GM12878 (cell line): ENCODE measurements around the gene KLHL22. TPM values are rescaled to one million over a fixed set of nuclear protein-coding genes. Genes with fewer than 3 reads are reported as not detected.

ENCODE experiments used
- ATAC-seq: fragments of 200-7000 bp; cut with Tn5 transposase; 3 replicates; pipeline ENCODE4 v1.9.1; 2020; ENCODE audit warnings: mild to moderate bottlenecking, moderate library complexity
- BruUV-seq: library from RNA; stranded (reverse); fragments of 400-500 nt; replicated peaks from 2 replicates; lab custom pipeline; 2021; lab: Mats Ljungman, UMichigan
- CTCF ChIA-PET: fragments of 300-600 bp; sonication (Branson Sonifier 250); formaldehyde crosslinking; extraction: SDS; loops from one replicate; lab custom pipeline; 2021; ENCODE audit warnings: inconsistent platforms; lab: Yijun Ruan, JAX
- POLR2A ChIA-PET: fragments of 350-600 bp; formaldehyde crosslinking; extraction: SDS; loops from one replicate; lab custom pipeline; 2021; ENCODE audit warnings: inconsistent platforms; lab: Charles Lee
- RAD21 ChIA-PET: fragments of 300-600 bp; sonication (Branson Sonifier 250); formaldehyde crosslinking; loops from one replicate; lab custom pipeline; 2023; ENCODE audit warnings: antibody characterized with exemption; ENCODE audit not compliant: unreplicated experiment; lab: Charles Lee
- SMC1A ChIA-PET: fragments of 300-600 bp; sonication (Branson Sonifier 250); formaldehyde crosslinking; loops from one replicate; lab custom pipeline; 2023; ENCODE audit not compliant: unreplicated experiment, uncharacterized antibody; lab: Charles Lee
- DNase-seq: peaks from one replicate; pipeline ENCODE4 v3.0.0-alpha.2; 2011; ENCODE audit warnings: low read depth, low spot score
- FAIRE-seq: peaks from 3 replicates; lab custom pipeline; 2011; peaks lifted over from hg19 to GRCh38; lab: Jason Lieb, UNC
- H2AFZ ChIP-seq: 2 replicates; pipeline ENCODE4 v1.6.0; 2011; ENCODE audit warnings: low read depth, low read length, control low read depth; ENCODE audit not compliant: control insufficient read depth
- H3K27ac ChIP-seq: 2 replicates; pipeline ENCODE4 v1.5.1; 2011; ENCODE audit warnings: control low read depth; ENCODE audit not compliant: control insufficient read depth, insufficient read depth
- H3K27me3 ChIP-seq, 2 experiments: replicated peaks in 1 of 2; 2 replicates each; pipeline versions ENCODE4 v1.6.0 to v1.6.1; 2011; ENCODE audit warnings: low read length in 1 of 2; ENCODE audit not compliant: control insufficient read depth in 2 of 2, insufficient read depth in 2 of 2
- H3K36me3 ChIP-seq, 2 experiments: 2 replicates each; pipeline ENCODE4 v1.5.1; 2011; ENCODE audit warnings: low read length in 1 of 2; ENCODE audit not compliant: control insufficient read depth in 2 of 2, insufficient read depth in 2 of 2
- H3K4me1 ChIP-seq: 2 replicates; pipeline ENCODE4 v1.6.1; 2011; ENCODE audit warnings: mild to moderate bottlenecking, low read length, moderate library complexity, mixed read lengths; ENCODE audit not compliant: control insufficient read depth, insufficient read depth
- H3K4me2 ChIP-seq: 2 replicates; pipeline ENCODE4 v1.6.0; 2011; ENCODE audit warnings: control low read depth; ENCODE audit not compliant: control insufficient read depth, insufficient read depth
- H3K4me3 ChIP-seq: fragments of 200-600 bp; sonication (generic); 2 replicates; pipeline ENCODE4 v1.5.1; 2016
- H3K79me2 ChIP-seq: 2 replicates; pipeline ENCODE4 v1.6.0; 2011; ENCODE audit warnings: low read length; ENCODE audit not compliant: control insufficient read depth, insufficient read depth
- H3K9ac ChIP-seq: 2 replicates; pipeline ENCODE4 v1.8.0; 2011; ENCODE audit warnings: low read length, control low read depth, mixed read lengths; ENCODE audit not compliant: control insufficient read depth, insufficient read depth
- H3K9me3 ChIP-seq: replicated peaks from 3 replicates; pipeline ENCODE4 v1.5.1; 2011; ENCODE audit warnings: mild to moderate bottlenecking, low read length; ENCODE audit not compliant: control insufficient read depth, insufficient read depth
- H4K20me1 ChIP-seq: 2 replicates; pipeline ENCODE4 v1.6.0; 2011; ENCODE audit not compliant: control insufficient read depth, insufficient read depth
- CHD1 ChIP-seq: IDR thresholded peaks from 2 replicates; pipeline ENCODE4 v1.6.1; 2012; ENCODE audit warnings: low read depth, low read length, improper control_type of control experiment
- CHD4 ChIP-seq: fragments of 200-600 bp; sonication (generic); IDR thresholded peaks from 2 replicates; pipeline ENCODE4 v1.6.1; 2016; ENCODE audit warnings: mild to moderate bottlenecking
- GABPA ChIP-seq: IDR thresholded peaks from 2 replicates; pipeline ENCODE4 v1.6.1; 2014; ENCODE audit warnings: antibody characterized with exemption, low read depth, mild to moderate bottlenecking, inconsistent platforms
- IKZF1 ChIP-seq: fragments of 450-650 bp; conservative IDR thresholded peaks from 2 replicates; pipeline ENCODE4 v1.6.1; 2017; ENCODE audit warnings: antibody characterized with exemption, mild to moderate bottlenecking
- PBX3 ChIP-seq: IDR thresholded peaks from 2 replicates; pipeline ENCODE4 v1.6.1; 2011; ENCODE audit warnings: mild to moderate bottlenecking, low read depth, low read length, moderate library complexity; ENCODE audit not compliant: insufficient replicate concordance
- POLR2AphosphoS5 ChIP-seq: IDR thresholded peaks from 2 replicates; pipeline ENCODE4 v1.6.1; 2011; ENCODE audit warnings: mild to moderate bottlenecking, low read length, inconsistent platforms
- SIN3A ChIP-seq: IDR thresholded peaks from 2 replicates; pipeline ENCODE4 v1.6.1; 2012; ENCODE audit warnings: low read depth, low read length, improper control_type of control experiment
- SMC3 ChIP-seq: IDR thresholded peaks from 2 replicates; pipeline ENCODE4 v1.6.1; 2011; ENCODE audit warnings: low read length, improper control_type of control experiment, borderline replicate concordance
- ZBTB11 ChIP-seq: fragments of 450-650 bp; formaldehyde crosslinking; IDR thresholded peaks from 2 replicates; pipeline ENCODE4 v1.5.0; 2022; ENCODE audit warnings: mild to moderate bottlenecking, missing genetic modification characterization
- WGBS: methylation state at CpG from one replicate; pipeline ENCODE4 v1.1.6; 2016; ENCODE audit warnings: low lambda C conversion rate; ENCODE audit not compliant: insufficient replicate concordance, insufficient coverage; ENCODE audit errors: missing lambda C conversion rate; 5-methylcytosine and 5-hydroxymethylcytosine counted together
- in situ Hi-C: fragments of 300-500 bp; cut with MboI; formaldehyde crosslinking; loops from 9 replicates; pipeline ENCODE4 v1.14.3; 2018; ENCODE audit warnings: mixed read lengths
- intact Hi-C: fragments of 100-400 bp; cut with micrococcal nuclease; formaldehyde crosslinking; loops from one replicate; pipeline ENCODE4 v1.14.2; 2022; ENCODE audit not compliant: unreplicated experiment
- polyA plus RNA-seq, 11 experiments: library from polyadenylated mRNA; depleted of rRNA in 4 of 11; unstranded in 6 of 11; stranded (reverse) in 5 of 11; fragments of >200 nt; fragmentation: Nextera tagmentation in 4 of 11; fragmentation: Illumina TruSeq in 1 of 11; extraction: Ambion mirVana in 4 of 11; extraction: Trizol in 1 of 11; gene quantifications; 1 replicate in 1 of 11; 2 replicates in 10 of 11; pipeline versions ENCODE4 v1.2.1 to v1.2.3, GENCODE V29; 2011 to 2016; ENCODE audit warnings: inconsistent platforms in 2 of 11, missing spikeins in 2 of 11, low read depth in 1 of 11
- total RNA-seq, 4 experiments: library from RNA; depleted of rRNA in 3 of 4; stranded (reverse); fragments of >200 nt in 3 of 4; fragmentation: Illumina TruSeq in 1 of 4; extraction: Trizol in 1 of 4; gene quantifications; 2 replicates each; pipeline versions ENCODE4 v1.2.1 to v1.2.3, GENCODE V29; 2013 to 2021
- TF ChIP-seq, protein P1 (sequence below): IDR thresholded peaks from 2 replicates; pipeline ENCODE4 v1.6.1; 2011; ENCODE audit warnings: low read depth, low read length, improper control_type of control experiment, borderline replicate concordance
- TF ChIP-seq, protein P2 (sequence below): fragments of 450-650 bp; conservative IDR thresholded peaks from 2 replicates; pipeline ENCODE4 v1.6.1; 2017; ENCODE audit warnings: mild to moderate bottlenecking, moderate library complexity
- TF ChIP-seq, protein P3 (sequence below): fragments of 450-650 bp; IDR thresholded peaks from 2 replicates; pipeline ENCODE4 v1.6.1; 2018; ENCODE audit warnings: mild to moderate bottlenecking, low read depth, moderate library complexity; ENCODE audit not compliant: partially characterized antibody

The KLHL22 gene
- total and polyA plus RNA-seq, 10 of the 15 experiments (the other 5 are each of a cell fraction or from before 2014, with no cell fraction given) = 0.06 to 22.1 (median 14.2) TPM

- ChIA-PET POLR2A (interaction anchor here (0.7 kb wide), 1 partner anchor 10 kb away, joined by 4 read pairs; the partner anchor contains the start of gene MED15), SMC1A (no interaction called here), CTCF (interaction anchor here (1.0 kb wide), 1 partner anchor 10 kb away, joined by 3 read pairs; the partner anchor contains the start of gene MED15), RAD21 (interaction anchor here (1.2 kb wide), 1 partner anchor 10 kb away, joined by 3 read pairs; the partner anchor contains the start of gene MED15)
- H3K27ac ChIP-seq = no peak overlapping the region
- no TSS peak for BruUV-seq
- peaks cover 17 to 29% of the 10 kb centered on the region in 2 experiments for H3K36me3 ChIP-seq
- 90% methylated on average over 13 of the region's 13 CpGs for WGBS
- peaks cover 21% of the 10 kb centered on the region for H4K20me1 ChIP-seq
- H3K9me3 ChIP-seq = no peaks in the 10 kb centered on the region
- H2AFZ ChIP-seq = no peak overlapping the region
- no peak overlapping the region for H3K4me3 ChIP-seq
- H3K4me2 ChIP-seq = no peak overlapping the region; the same call in 1 of the 2 replicates
- H3K9ac ChIP-seq = no peak overlapping the region
- intact Hi-C loops = no loop called here
- no peak for ATAC-seq
- H3K27me3 ChIP-seq = no peaks in the 10 kb centered on the region
- in situ Hi-C loops = no loop called here
- H3K4me1 ChIP-seq = peaks cover 12% of the 10 kb centered on the region
- no peak for DNase-seq
- peaks cover 71% of the 10 kb centered on the region for H3K79me2 ChIP-seq
- FAIRE-seq = no peak
- TF ChIP-seq GABPA (no peak), IKZF1 (no peak), ZBTB11 (CRISPR knock-in tag) (no peak), CHD4 (no peak), CHD1 (no peak), POLR2AphosphoS5 (no peak), PBX3 (no peak), SIN3A (no peak), SMC3 (no peak)
- TF ChIP-seq, protein P1, sequence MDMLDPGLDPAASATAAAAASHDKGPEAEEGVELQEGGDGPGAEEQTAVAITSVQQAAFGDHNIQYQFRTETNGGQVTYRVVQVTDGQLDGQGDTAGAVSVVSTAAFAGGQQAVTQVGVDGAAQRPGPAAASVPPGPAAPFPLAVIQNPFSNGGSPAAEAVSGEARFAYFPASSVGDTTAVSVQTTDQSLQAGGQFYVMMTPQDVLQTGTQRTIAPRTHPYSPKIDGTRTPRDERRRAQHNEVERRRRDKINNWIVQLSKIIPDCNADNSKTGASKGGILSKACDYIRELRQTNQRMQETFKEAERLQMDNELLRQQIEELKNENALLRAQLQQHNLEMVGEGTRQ = no peak
- TF ChIP-seq, protein P2, sequence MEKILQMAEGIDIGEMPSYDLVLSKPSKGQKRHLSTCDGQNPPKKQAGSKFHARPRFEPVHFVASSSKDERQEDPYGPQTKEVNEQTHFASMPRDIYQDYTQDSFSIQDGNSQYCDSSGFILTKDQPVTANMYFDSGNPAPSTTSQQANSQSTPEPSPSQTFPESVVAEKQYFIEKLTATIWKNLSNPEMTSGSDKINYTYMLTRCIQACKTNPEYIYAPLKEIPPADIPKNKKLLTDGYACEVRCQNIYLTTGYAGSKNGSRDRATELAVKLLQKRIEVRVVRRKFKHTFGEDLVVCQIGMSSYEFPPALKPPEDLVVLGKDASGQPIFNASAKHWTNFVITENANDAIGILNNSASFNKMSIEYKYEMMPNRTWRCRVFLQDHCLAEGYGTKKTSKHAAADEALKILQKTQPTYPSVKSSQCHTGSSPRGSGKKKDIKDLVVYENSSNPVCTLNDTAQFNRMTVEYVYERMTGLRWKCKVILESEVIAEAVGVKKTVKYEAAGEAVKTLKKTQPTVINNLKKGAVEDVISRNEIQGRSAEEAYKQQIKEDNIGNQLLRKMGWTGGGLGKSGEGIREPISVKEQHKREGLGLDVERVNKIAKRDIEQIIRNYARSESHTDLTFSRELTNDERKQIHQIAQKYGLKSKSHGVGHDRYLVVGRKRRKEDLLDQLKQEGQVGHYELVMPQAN = no peak
- TF ChIP-seq, protein P3, sequence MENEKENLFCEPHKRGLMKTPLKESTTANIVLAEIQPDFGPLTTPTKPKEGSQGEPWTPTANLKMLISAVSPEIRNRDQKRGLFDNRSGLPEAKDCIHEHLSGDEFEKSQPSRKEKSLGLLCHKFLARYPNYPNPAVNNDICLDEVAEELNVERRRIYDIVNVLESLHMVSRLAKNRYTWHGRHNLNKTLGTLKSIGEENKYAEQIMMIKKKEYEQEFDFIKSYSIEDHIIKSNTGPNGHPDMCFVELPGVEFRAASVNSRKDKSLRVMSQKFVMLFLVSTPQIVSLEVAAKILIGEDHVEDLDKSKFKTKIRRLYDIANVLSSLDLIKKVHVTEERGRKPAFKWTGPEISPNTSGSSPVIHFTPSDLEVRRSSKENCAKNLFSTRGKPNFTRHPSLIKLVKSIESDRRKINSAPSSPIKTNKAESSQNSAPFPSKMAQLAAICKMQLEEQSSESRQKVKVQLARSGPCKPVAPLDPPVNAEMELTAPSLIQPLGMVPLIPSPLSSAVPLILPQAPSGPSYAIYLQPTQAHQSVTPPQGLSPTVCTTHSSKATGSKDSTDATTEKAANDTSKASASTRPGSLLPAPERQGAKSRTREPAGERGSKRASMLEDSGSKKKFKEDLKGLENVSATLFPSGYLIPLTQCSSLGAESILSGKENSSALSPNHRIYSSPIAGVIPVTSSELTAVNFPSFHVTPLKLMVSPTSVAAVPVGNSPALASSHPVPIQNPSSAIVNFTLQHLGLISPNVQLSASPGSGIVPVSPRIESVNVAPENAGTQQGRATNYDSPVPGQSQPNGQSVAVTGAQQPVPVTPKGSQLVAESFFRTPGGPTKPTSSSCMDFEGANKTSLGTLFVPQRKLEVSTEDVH = no peak
These were observed 22.4 kb upstream of the KLHL22 start for GRCh38 chr22:20517841-20518592.
